NT2/D1 (cell line): ENCODE measurements around the gene AKR7A2.

ENCODE experiments used
- SUZ12 ChIP-seq: IDR thresholded peaks from 2 replicates; pipeline ENCODE4 v1.6.1; 2011; ENCODE audit not compliant: insufficient read length, insufficient read depth; ENCODE audit errors: extremely low read depth
- YY1 ChIP-seq: IDR thresholded peaks from 2 replicates; pipeline ENCODE4 v1.6.1; 2011; ENCODE audit not compliant: insufficient read length, insufficient read depth
- ZNF274 ChIP-seq: IDR thresholded peaks from 2 replicates; pipeline ENCODE4 v1.6.1; 2011; ENCODE audit warnings: mild to moderate bottlenecking, low read depth, low read length

DNA sequence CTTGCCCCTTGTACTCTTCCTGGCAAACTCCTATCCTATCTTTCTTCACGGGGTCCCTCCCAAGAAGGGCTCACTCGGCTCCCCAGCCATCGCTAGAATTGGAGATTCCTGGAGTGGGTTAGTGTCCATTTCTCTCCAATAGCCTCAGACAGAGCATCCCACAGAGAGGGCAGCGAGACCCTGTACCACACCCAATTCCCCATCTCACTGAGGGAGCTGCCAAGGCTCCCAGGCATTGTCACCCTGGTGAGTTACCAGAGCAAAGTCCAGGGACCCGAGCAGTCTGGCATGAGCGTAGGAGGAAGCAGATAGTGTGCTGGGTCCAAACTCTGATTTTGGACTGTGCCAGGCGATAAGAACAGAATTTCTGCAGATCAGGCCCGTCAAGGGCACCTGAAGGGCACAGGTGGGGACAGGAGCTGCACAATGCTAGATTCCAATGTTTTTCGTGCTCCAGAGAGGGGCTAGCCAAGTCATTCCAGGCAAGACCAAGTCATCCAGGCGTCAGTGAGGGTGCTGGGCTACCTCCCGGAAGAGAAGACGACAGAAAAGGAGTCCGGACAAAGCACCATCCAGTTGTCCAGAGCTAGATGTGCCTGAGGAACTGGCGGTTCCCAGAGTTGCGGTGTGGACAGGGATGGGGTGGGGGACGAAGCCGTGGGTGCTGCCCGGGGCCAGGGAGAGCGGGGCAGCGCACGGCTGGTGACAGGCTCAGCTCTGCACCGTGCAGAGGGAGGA lies 38.7 kb downstream of the AKR7A2 start:
- TF ChIP-seq YY1 = no peak
- TF ChIP-seq ZNF274 = no peak
- no peak for TF ChIP-seq SUZ12
